ENCODE data around the gene PCDHA1. TPM values are rescaled to one million over a fixed set of nuclear protein-coding genes. Genes with fewer than 3 reads are reported as not detected.

The PCDHA1 gene
- total RNA-seq, 1 experiment from 2014 or later = 0.45 TPM

DNA sequence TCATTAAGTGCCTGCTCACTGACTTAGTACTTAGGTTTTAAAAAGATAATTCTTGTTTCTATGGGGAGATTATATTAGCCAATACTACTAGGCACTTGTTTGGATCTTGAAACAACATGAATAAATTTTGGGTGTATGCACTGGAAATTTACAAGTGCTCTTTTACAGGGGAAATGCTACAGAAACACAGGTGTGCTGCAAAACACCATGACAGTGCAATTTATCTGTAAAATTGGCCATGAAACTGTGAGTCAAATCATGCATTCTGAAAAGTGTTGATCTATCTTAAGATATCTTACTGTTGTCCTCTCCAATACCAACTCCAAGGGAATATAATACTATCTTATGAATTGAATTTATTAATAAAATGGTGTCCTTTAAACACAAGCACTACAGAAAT is 253.1 kb downstream of the PCDHA1 start:
- peaks cover 22% of the 10 kb centered on the region for H3K4me1 ChIP-seq (ENCODE audit: insufficient read depth, low read length, poor library complexity, severe bottlenecking)
- DNase-seq (ENCODE audit: low spot score) = peak; percentile 5
- H3K36me3 ChIP-seq (ENCODE audit: insufficient read depth, low read length, poor library complexity, severe bottlenecking) = no peaks in the 10 kb centered on the region
- intact Hi-C loops (cut with micrococcal nuclease; ENCODE audit: unreplicated experiment) = no loop called here
- no peak overlapping the region for H3K27ac ChIP-seq (ENCODE audit: low read depth, low read length, poor library complexity, severe bottlenecking)
- peaks cover 18% of the 10 kb centered on the region for H3K27me3 ChIP-seq (replicated peaks; ENCODE audit: insufficient read depth, low read depth, low read length, poor library complexity)
- POLR2A ChIA-PET (ENCODE audit: low non-redundant PET) = no interaction called here
- CTCF ChIA-PET = interaction anchor here (2.1 to 2.5 kb wide), 4 partner anchors 112 to 183 kb away, joined by 9 to 67 read pairs (median 22); partner anchors contain the start of genes PCDHA10, PCDHA12 and PCDHAC1
- no peak for TF ChIP-seq EZH2 (IDR thresholded peaks at IDR 0.05; ENCODE audit: borderline replicate concordance, low read depth, low read length, poor library complexity, severe bottlenecking)
- TF ChIP-seq, protein P1, sequence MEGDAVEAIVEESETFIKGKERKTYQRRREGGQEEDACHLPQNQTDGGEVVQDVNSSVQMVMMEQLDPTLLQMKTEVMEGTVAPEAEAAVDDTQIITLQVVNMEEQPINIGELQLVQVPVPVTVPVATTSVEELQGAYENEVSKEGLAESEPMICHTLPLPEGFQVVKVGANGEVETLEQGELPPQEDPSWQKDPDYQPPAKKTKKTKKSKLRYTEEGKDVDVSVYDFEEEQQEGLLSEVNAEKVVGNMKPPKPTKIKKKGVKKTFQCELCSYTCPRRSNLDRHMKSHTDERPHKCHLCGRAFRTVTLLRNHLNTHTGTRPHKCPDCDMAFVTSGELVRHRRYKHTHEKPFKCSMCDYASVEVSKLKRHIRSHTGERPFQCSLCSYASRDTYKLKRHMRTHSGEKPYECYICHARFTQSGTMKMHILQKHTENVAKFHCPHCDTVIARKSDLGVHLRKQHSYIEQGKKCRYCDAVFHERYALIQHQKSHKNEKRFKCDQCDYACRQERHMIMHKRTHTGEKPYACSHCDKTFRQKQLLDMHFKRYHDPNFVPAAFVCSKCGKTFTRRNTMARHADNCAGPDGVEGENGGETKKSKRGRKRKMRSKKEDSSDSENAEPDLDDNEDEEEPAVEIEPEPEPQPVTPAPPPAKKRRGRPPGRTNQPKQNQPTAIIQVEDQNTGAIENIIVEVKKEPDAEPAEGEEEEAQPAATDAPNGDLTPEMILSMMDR (conservative IDR thresholded peaks at IDR 0.05; ENCODE audit: low read depth, low read length) = no peak
- no peaks in the 10 kb centered on the region for H3K9me3 ChIP-seq (ENCODE audit: low read depth, low read length, poor library complexity, severe bottlenecking)
- no peak overlapping the region for H3K4me3 ChIP-seq (ENCODE audit: low read depth, low read length, poor library complexity, severe bottlenecking)
- BruUV-seq (replicated peaks) = no TSS peak

DNA sequence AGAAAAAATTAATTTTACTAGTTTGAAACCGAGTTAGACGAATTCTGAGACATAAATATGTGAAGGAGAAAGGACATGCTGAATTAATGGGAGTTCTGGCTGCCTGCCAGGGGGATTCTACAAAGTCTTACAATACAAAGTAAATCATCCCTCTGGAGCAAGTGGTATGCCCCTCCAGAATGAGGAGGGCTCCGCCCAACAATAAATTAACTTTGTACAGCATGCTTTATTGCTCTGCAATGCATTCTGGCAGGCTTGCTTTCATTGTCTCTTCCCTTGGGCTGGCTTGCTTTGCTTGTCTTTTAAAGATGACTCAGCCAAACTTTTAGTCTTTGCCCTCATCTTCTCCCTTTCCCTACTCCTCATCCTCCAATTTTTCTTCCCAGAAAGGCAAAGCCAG is 253.6 kb downstream of the PCDHA1 start:
- no TSS peak for BruUV-seq (replicated peaks)
- peaks cover 22% of the 10 kb centered on the region for H3K4me1 ChIP-seq (ENCODE audit: insufficient read depth, low read length, poor library complexity, severe bottlenecking)
- intact Hi-C loops (cut with micrococcal nuclease; ENCODE audit: unreplicated experiment) = no loop called here
- H3K4me3 ChIP-seq (ENCODE audit: low read depth, low read length, poor library complexity, severe bottlenecking) = peak overlapping the region; percentile 69
- DNase-seq (ENCODE audit: low spot score) = peak; percentile 97
- TF ChIP-seq, protein P1 (conservative IDR thresholded peaks at IDR 0.05; ENCODE audit: low read depth, low read length) = no peak
- no peak for TF ChIP-seq EZH2 (IDR thresholded peaks at IDR 0.05; ENCODE audit: borderline replicate concordance, low read depth, low read length, poor library complexity, severe bottlenecking)
- peaks cover 21% of the 10 kb centered on the region for H3K27me3 ChIP-seq (replicated peaks; ENCODE audit: insufficient read depth, low read depth, low read length, poor library complexity)
- no peaks in the 10 kb centered on the region for H3K9me3 ChIP-seq (ENCODE audit: low read depth, low read length, poor library complexity, severe bottlenecking)
- H3K27ac ChIP-seq (ENCODE audit: low read depth, low read length, poor library complexity, severe bottlenecking) = peak overlapping the region; percentile 98
- H3K36me3 ChIP-seq (ENCODE audit: insufficient read depth, low read length, poor library complexity, severe bottlenecking) = no peaks in the 10 kb centered on the region
- POLR2A ChIA-PET (ENCODE audit: low non-redundant PET) = interaction anchor here (0.7 to 0.9 kb wide), 3 partner anchors 12 to 474 kb away, joined by 3 to 4 read pairs (median 3); partner anchors contain the start of gene PCDHB1
- CTCF ChIA-PET = interaction anchor here (0.6 to 3.0 kb wide), 19 partner anchors 11 to 254 kb away, joined by 3 to 67 read pairs (median 7); partner anchors contain the start of genes PCDHA1, PCDHA10, PCDHA11 and PCDHA12

GRCh38 chr5:141040093-141040770 is 254.3 kb downstream of the PCDHA1 start:
- DNase-seq (ENCODE audit: low spot score) = peak; percentile 96
- BruUV-seq (replicated peaks) = TSS peak; percentile 99
- Histone ChIP-seq H3K9me3 (ENCODE audit: low read depth, low read length, poor library complexity, severe bottlenecking) (no peaks in the 10 kb centered on the region), H3K4me3 (ENCODE audit: low read depth, low read length, poor library complexity, severe bottlenecking) (peak overlapping the region; percentile 69), H3K27ac (ENCODE audit: low read depth, low read length, poor library complexity, severe bottlenecking) (peak overlapping the region; percentile 98), H3K36me3 (ENCODE audit: insufficient read depth, low read length, poor library complexity, severe bottlenecking) (no peaks in the 10 kb centered on the region), H3K4me1 (ENCODE audit: insufficient read depth, low read length, poor library complexity, severe bottlenecking) (peaks cover 22% of the 10 kb centered on the region), H3K27me3 (replicated peaks; ENCODE audit: insufficient read depth, low read depth, low read length, poor library complexity) (peaks cover 27% of the 10 kb centered on the region)
- ChIA-PET POLR2A (ENCODE audit: low non-redundant PET) (interaction anchor here (0.7 to 0.9 kb wide), 4 partner anchors 11 to 473 kb away, joined by 3 to 4 read pairs (median 4); partner anchors contain the start of gene PCDHB1), CTCF (interaction anchor here (0.5 to 3.0 kb wide), 21 partner anchors 10 to 254 kb away, joined by 3 to 67 read pairs (median 7); partner anchors contain the start of genes PCDHA1, PCDHA10, PCDHA11 and PCDHA12)
- TF ChIP-seq EZH2 (IDR thresholded peaks at IDR 0.05; ENCODE audit: borderline replicate concordance, low read depth, low read length, poor library complexity, severe bottlenecking) = no peak
- TF ChIP-seq, protein P1 (conservative IDR thresholded peaks at IDR 0.05; ENCODE audit: low read depth, low read length) = peak; percentile 92
- intact Hi-C loops (cut with micrococcal nuclease; ENCODE audit: unreplicated experiment) = loop anchor here (1.0 to 5.0 kb wide), 5 partner anchors 38 to 213 kb away; partner anchors contain the start of genes PCDHA12, PCDHA13, PCDHA6 and PCDHAC1

Measured in A673 (cell line).